ENCODE data around the gene RPS6KC1. TPM values are rescaled to one million over a fixed set of nuclear protein-coding genes. Genes with fewer than 3 reads are reported as not detected.

The RPS6KC1 gene
- total RNA-seq, 1 donor from 2014 or later = 12.9 TPM

GRCh38 chr1:213287987-213288386 lies 236.9 kb downstream of the RPS6KC1 start:
- FAIRE-seq (no peak), DNase-seq (ENCODE audit: low read depth) (peak; percentile 24)
- no peaks in the 10 kb centered on the region for H3K27me3 ChIP-seq (ENCODE audit: control insufficient read depth, insufficient read depth, low read length)
- no peak for TF ChIP-seq CTCF (IDR thresholded peaks at IDR 0.05; ENCODE audit: insufficient read depth, low read length, severe bottlenecking)
- no peaks in the 10 kb centered on the region for H3K36me3 ChIP-seq (ENCODE audit: control insufficient read depth, insufficient read depth, low read length)
- H3K4me3 ChIP-seq (ENCODE audit: low read depth, low read length) = no peak overlapping the region

GRCh38 chr1:213291526-213291925 lies 240.5 kb downstream of the RPS6KC1 start:
- Histone ChIP-seq H3K36me3 (ENCODE audit: control insufficient read depth, insufficient read depth, low read length) (no peaks in the 10 kb centered on the region), H3K27me3 (ENCODE audit: control insufficient read depth, insufficient read depth, low read length) (no peaks in the 10 kb centered on the region), H3K4me3 (ENCODE audit: low read depth, low read length) (no peak overlapping the region)
- FAIRE-seq = no peak
- TF ChIP-seq CTCF (IDR thresholded peaks at IDR 0.05; ENCODE audit: insufficient read depth, low read length, severe bottlenecking) = no peak
- no peak for DNase-seq (ENCODE audit: low read depth)

GRCh38 chr1:213292614-213293013 lies 241.6 kb downstream of the RPS6KC1 start:
- FAIRE-seq (no peak), DNase-seq (ENCODE audit: low read depth) (no peak)
- Histone ChIP-seq H3K27me3 (ENCODE audit: control insufficient read depth, insufficient read depth, low read length) (no peaks in the 10 kb centered on the region), H3K4me3 (ENCODE audit: low read depth, low read length) (no peak overlapping the region), H3K36me3 (ENCODE audit: control insufficient read depth, insufficient read depth, low read length) (no peaks in the 10 kb centered on the region)
- no peak for TF ChIP-seq CTCF (IDR thresholded peaks at IDR 0.05; ENCODE audit: insufficient read depth, low read length, severe bottlenecking)

- TF ChIP-seq CTCF (IDR thresholded peaks at IDR 0.05; ENCODE audit: insufficient read depth, low read length, severe bottlenecking) = no peak
- FAIRE-seq (no peak), DNase-seq (ENCODE audit: low read depth) (no peak)
- H3K36me3 ChIP-seq (ENCODE audit: control insufficient read depth, insufficient read depth, low read length) = no peaks in the 10 kb centered on the region
- no peaks in the 10 kb centered on the region for H3K27me3 ChIP-seq (ENCODE audit: control insufficient read depth, insufficient read depth, low read length)
- H3K4me3 ChIP-seq (ENCODE audit: low read depth, low read length) = no peak overlapping the region
Measured at GRCh38 chr1:213295860-213296259, 244.8 kb downstream of the RPS6KC1 start.

GRCh38 chr1:213296558-213296957 lies 245.5 kb downstream of the RPS6KC1 start:
- DNase-seq (ENCODE audit: low read depth) = no peak
- no peak overlapping the region for H3K4me3 ChIP-seq (ENCODE audit: low read depth, low read length)
- TF ChIP-seq CTCF (IDR thresholded peaks at IDR 0.05; ENCODE audit: insufficient read depth, low read length, severe bottlenecking) = no peak
- no peak for FAIRE-seq
- H3K36me3 ChIP-seq (ENCODE audit: control insufficient read depth, insufficient read depth, low read length) = no peaks in the 10 kb centered on the region
- H3K27me3 ChIP-seq (ENCODE audit: control insufficient read depth, insufficient read depth, low read length) = no peaks in the 10 kb centered on the region

- TF ChIP-seq CTCF (IDR thresholded peaks at IDR 0.05; ENCODE audit: insufficient read depth, low read length, severe bottlenecking) = no peak
- Histone ChIP-seq H3K4me3 (ENCODE audit: low read depth, low read length) (no peak overlapping the region), H3K36me3 (ENCODE audit: control insufficient read depth, insufficient read depth, low read length) (no peaks in the 10 kb centered on the region), H3K27me3 (ENCODE audit: control insufficient read depth, insufficient read depth, low read length) (no peaks in the 10 kb centered on the region)
- DNase-seq (ENCODE audit: low read depth) (no peak), FAIRE-seq (peak; percentile 66)
Measured at GRCh38 chr1:213297021-213297420, 246.0 kb downstream of the RPS6KC1 start.
